Suprapubic skin (tissue), 4 donors: ENCODE results near the gene PPIL4. TPM values are rescaled to one million over a fixed set of nuclear protein-coding genes. Genes with fewer than 3 reads are reported as not detected.
A peak's percentile ranks its signal among the peaks of the same experiment; 100 is the strongest.

ENCODE experiments used
- DNase-seq, 2 donors: peaks; one replicate each; pipeline ENCODE4 v3.0.0-alpha.2; 2019; ENCODE audit warnings: low spot score in 2 of 2
- H3K27ac ChIP-seq: fragments of 200-600 bp; sonication (generic); one replicate; pipeline ENCODE4 v1.5.1; 2019
- H3K27me3 ChIP-seq: fragments of 200-600 bp; sonication (generic); one replicate; pipeline ENCODE4 v1.5.1; 2019
- H3K36me3 ChIP-seq: fragments of 200-600 bp; sonication (generic); one replicate; pipeline ENCODE4 v1.5.1; 2019
- H3K4me1 ChIP-seq: fragments of 200-600 bp; sonication (generic); one replicate; pipeline ENCODE4 v1.5.1; 2019
- H3K4me3 ChIP-seq: fragments of 200-600 bp; sonication (generic); one replicate; pipeline ENCODE4 v1.5.1; 2019; ENCODE audit warnings: mild to moderate bottlenecking
- H3K9me3 ChIP-seq: fragments of 200-600 bp; sonication (generic); one replicate; pipeline ENCODE4 v1.5.1; 2019
- CTCF ChIP-seq, 2 donors: fragments of 200-600 bp in 1 of 2; fragments of 450-650 bp in 1 of 2; sonication (generic) in 1 of 2; IDR thresholded peaks; one replicate each; pipeline ENCODE4 v1.5.1; 2016 to 2019; ENCODE audit warnings: antibody characterized with exemption in 2 of 2, mild to moderate bottlenecking in 1 of 2, moderate library complexity in 1 of 2
- EP300 ChIP-seq: sonication (generic); formaldehyde crosslinking; IDR thresholded peaks from one replicate; pipeline ENCODE4 v1.6.1; 2017; ENCODE audit warnings: antibody characterized with exemption
- POLR2A ChIP-seq, 2 donors: fragments of 450-650 bp; IDR thresholded peaks; one replicate each; pipeline ENCODE4 v1.6.1; 2017; ENCODE audit warnings: antibody characterized with exemption in 2 of 2, mild to moderate bottlenecking in 2 of 2, moderate library complexity in 2 of 2
- POLR2AphosphoS5 ChIP-seq, 3 donors: sonication (generic); formaldehyde crosslinking; IDR thresholded peaks; one replicate each; pipeline ENCODE4 v1.6.1; 2017; ENCODE audit warnings: antibody characterized with exemption in 3 of 3
- WGBS: methylation state at CpG from one replicate; pipeline ENCODE4 v1.1.5; 2018; 5-methylcytosine and 5-hydroxymethylcytosine counted together
- total RNA-seq, 4 donors: library from RNA; depleted of rRNA; stranded (reverse); fragments of >200 nt; gene quantifications; one replicate each; pipeline ENCODE4 v1.1.0, GENCODE V29; 2016

The PPIL4 gene
- 10 to 100 TPM; 15.6 to 39.9 (median 19.0) TPM for total RNA-seq

- Histone ChIP-seq H3K4me1 (peaks cover 21% of the 10 kb centered on the region), H3K27ac (peak within 1 kb of the TSS; percentile 94), H3K4me3 (peak within 1 kb of the TSS; percentile 76), H3K9me3 (no peaks in the 10 kb centered on the region), H3K36me3 (peaks cover under 1% of the 10 kb centered on the region), H3K27me3 (peaks cover 3% of the 10 kb centered on the region)
- whole genome bisulfite sequencing, result 0% methylated on average over 33 of the region's 71 CpGs
- DNase-seq, result peak; percentile 97 to 98
- no peak for TF ChIP-seq EP300
- TF ChIP-seq POLR2A (IDR thresholded peaks at IDR 0.05), result peak; percentile 81 to 94
- peak; percentile 82 to 96 (median 94) for TF ChIP-seq POLR2AphosphoS5 (IDR thresholded peaks at IDR 0.05)
- peak; percentile 51 to 83 for TF ChIP-seq CTCF (IDR thresholded peaks at IDR 0.05)
Measured at GRCh38 chr6:149545754-149546471, at the start of gene PPIL4. Gene PPIL4, minus strand, starts transcription at chr6:149546043. Its CDS starts 38 bp downstream, at chr6:149546005.

DNA sequence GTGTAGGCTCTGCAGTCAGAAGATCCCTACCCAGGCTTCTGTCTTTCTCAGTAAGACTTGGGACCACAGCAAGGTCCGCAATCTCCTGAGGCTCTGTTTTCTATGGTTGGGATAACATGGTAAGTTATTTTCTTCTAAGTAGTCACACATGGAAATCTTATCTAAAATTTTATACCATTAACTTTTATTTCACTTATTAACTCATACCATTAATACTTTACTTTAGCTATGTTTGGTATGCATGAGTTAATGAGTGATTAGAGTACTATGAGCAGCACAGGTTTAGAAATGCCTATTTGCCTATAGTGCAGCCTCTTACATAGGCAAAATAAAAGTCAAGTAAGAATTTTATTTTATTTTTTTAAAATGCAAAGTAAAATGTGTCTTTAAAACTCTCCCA, 47.6 kb upstream of the PPIL4 start:
- WGBS, result 91% methylated on average over 1 of the region's 1 CpG
- Histone ChIP-seq H3K9me3 (no peaks in the 10 kb centered on the region), H3K36me3 (peaks cover 84% of the 10 kb centered on the region), H3K27me3 (no peaks in the 10 kb centered on the region), H3K4me1 (no peaks in the 10 kb centered on the region), H3K4me3 (no peak overlapping the region), H3K27ac (no peak overlapping the region)
- TF ChIP-seq CTCF (IDR thresholded peaks at IDR 0.05) (no peak), EP300 (no peak), POLR2AphosphoS5 (IDR thresholded peaks at IDR 0.05) (no peak), POLR2A (IDR thresholded peaks at IDR 0.05) (no peak)
- DNase-seq, result no peak

DNA sequence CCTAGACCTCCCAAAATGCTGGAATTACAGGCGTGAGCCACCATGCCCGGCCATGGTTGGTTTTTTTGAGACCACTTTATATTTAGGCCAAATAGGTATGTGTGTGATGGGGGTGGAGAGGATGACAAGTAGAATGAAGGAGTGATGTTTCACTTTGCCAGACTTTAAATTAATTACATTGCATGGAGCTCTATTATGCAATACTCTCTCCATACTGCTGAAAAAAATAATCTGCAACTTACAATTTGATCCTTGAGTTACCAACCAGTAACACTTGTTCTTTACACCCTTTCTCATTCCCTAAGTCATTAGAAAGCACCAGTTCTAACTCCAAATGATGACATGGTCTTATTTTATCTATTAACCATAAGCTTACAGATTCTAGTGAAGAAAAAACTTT, 47.1 kb upstream of the PPIL4 start:
- WGBS, result 100% methylated on average over 2 of the region's 2 CpGs
- H3K36me3 ChIP-seq, result peaks cover 80% of the 10 kb centered on the region

DNA sequence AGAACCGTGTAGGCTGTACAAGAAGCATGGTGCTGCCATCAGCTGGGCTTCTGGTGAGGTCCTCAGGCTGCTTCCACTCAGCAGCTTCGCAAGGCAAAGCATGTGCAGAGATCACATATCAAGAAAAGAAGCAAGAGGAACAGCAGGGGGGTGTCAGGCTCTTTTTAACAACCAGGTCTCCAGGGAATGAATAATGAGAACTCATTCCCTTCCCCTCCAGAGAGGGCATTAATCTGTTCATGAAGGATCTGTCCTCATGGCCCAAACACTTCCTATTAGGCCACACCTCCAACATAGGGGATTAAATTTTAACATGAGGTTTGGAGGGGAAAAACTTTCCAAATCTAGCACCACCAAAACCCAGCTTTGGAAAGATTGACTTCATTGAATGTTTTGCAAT, 40.3 kb upstream of the PPIL4 start:
- 93% methylated on average over 2 of the region's 2 CpGs for WGBS
- Histone ChIP-seq H3K4me1 (no peaks in the 10 kb centered on the region), H3K27ac (no peak overlapping the region), H3K36me3 (peaks cover 72% of the 10 kb centered on the region), H3K9me3 (no peaks in the 10 kb centered on the region), H3K4me3 (no peak overlapping the region), H3K27me3 (no peaks in the 10 kb centered on the region)
- TF ChIP-seq POLR2AphosphoS5 (IDR thresholded peaks at IDR 0.05), result no peak
- TF ChIP-seq POLR2A (IDR thresholded peaks at IDR 0.05), result no peak
- TF ChIP-seq EP300, result no peak
- no peak for TF ChIP-seq CTCF (IDR thresholded peaks at IDR 0.05)
- DNase-seq, result no peak

More for the DNA sequence above, 47.1 kb upstream of the PPIL4 start:
- TF ChIP-seq EP300 (no peak), CTCF (IDR thresholded peaks at IDR 0.05) (no peak), POLR2AphosphoS5 (IDR thresholded peaks at IDR 0.05) (no peak), POLR2A (IDR thresholded peaks at IDR 0.05) (no peak)
- DNase-seq, result no peak
- H3K4me3 ChIP-seq, result no peak overlapping the region
- H3K27ac ChIP-seq, result no peak overlapping the region
- H3K9me3 ChIP-seq, result no peaks in the 10 kb centered on the region
- no peaks in the 10 kb centered on the region for H3K27me3 ChIP-seq
- no peaks in the 10 kb centered on the region for H3K4me1 ChIP-seq

DNA sequence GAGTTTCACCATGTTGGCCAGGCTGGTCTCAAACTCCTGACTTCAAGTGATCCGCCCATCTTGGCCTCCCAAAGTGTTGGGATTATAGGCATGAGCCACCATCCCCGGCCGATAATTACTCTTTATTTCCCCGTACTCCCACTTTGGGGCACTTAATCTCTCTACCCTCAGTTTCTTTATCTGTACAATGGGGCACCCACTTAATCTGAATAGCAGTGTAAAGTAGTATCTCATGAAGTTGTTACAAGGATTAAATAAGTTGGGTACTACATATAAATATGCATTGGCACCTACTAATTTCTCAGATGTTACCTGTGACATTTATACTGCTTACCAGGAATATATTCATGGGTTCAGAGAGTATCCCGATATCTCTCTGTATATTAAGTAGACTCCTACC, 35.5 kb upstream of the PPIL4 start:
- no peaks in the 10 kb centered on the region for H3K4me1 ChIP-seq
- no peak overlapping the region for H3K27ac ChIP-seq
- H3K36me3 ChIP-seq, result peaks cover 52% of the 10 kb centered on the region
- no peaks in the 10 kb centered on the region for H3K27me3 ChIP-seq
- H3K4me3 ChIP-seq, result no peak overlapping the region
- DNase-seq, result no peak
- no peaks in the 10 kb centered on the region for H3K9me3 ChIP-seq
- 97% methylated on average over 5 of the region's 5 CpGs for WGBS
- TF ChIP-seq POLR2A (IDR thresholded peaks at IDR 0.05), result no peak
- TF ChIP-seq POLR2AphosphoS5 (IDR thresholded peaks at IDR 0.05), result no peak
- TF ChIP-seq CTCF (IDR thresholded peaks at IDR 0.05), result no peak
- no peak for TF ChIP-seq EP300
